ENCODE data around the gene CDH4.

CDH4 gene

GRCh38 chr20:61307686-61308476 is 55.8 kb downstream of the CDH4 start:
- FAIRE-seq, result no peak
- TF ChIP-seq POLR2A (IDR thresholded peaks at IDR 0.05; ENCODE audit: low read depth, low read length), result no peak
- no peak for DNase-seq (ENCODE audit: insufficient read length, low spot score)

- no peak for TF ChIP-seq POLR2A (IDR thresholded peaks at IDR 0.05; ENCODE audit: low read depth, low read length)
- FAIRE-seq, result no peak
These were observed 56.4 kb downstream of the CDH4 start for GRCh38 chr20:61308477-61308774.

GRCh38 chr20:61310954-61311353 is 58.9 kb downstream of the CDH4 start:
- FAIRE-seq, result no peak
- DNase-seq (ENCODE audit: insufficient read length, low spot score), result no peak
- TF ChIP-seq POLR2A (IDR thresholded peaks at IDR 0.05; ENCODE audit: low read depth, low read length), result no peak

More at GRCh38 chr20:61308477-61308774, 56.4 kb downstream of the CDH4 start:
- DNase-seq (ENCODE audit: insufficient read length, low spot score), result no peak

- TF ChIP-seq POLR2A (IDR thresholded peaks at IDR 0.05; ENCODE audit: low read depth, low read length), result no peak
- DNase-seq (ENCODE audit: insufficient read length, low spot score) (no peak), FAIRE-seq (no peak)
These were observed 59.8 kb downstream of the CDH4 start for GRCh38 chr20:61311656-61312387.

GRCh38 chr20:61312925-61313324 is 60.9 kb downstream of the CDH4 start:
- DNase-seq (ENCODE audit: insufficient read length, low spot score), result no peak
- TF ChIP-seq POLR2A (IDR thresholded peaks at IDR 0.05; ENCODE audit: low read depth, low read length), result no peak
- no peak for FAIRE-seq

GRCh38 chr20:61313396-61313795 is 61.3 kb downstream of the CDH4 start:
- no peak for TF ChIP-seq POLR2A (IDR thresholded peaks at IDR 0.05; ENCODE audit: low read depth, low read length)
- DNase-seq (ENCODE audit: insufficient read length, low spot score) (no peak), FAIRE-seq (no peak)

GRCh38 chr20:61314326-61315010 is 62.4 kb downstream of the CDH4 start:
- FAIRE-seq, result no peak
- no peak for DNase-seq (ENCODE audit: insufficient read length, low spot score)
- TF ChIP-seq POLR2A (IDR thresholded peaks at IDR 0.05; ENCODE audit: low read depth, low read length), result no peak

GRCh38 chr20:61315319-61315718 is 63.3 kb downstream of the CDH4 start:
- FAIRE-seq (no peak), DNase-seq (ENCODE audit: insufficient read length, low spot score) (no peak)
- no peak for TF ChIP-seq POLR2A (IDR thresholded peaks at IDR 0.05; ENCODE audit: low read depth, low read length)

GRCh38 chr20:61316346-61316745 is 64.3 kb downstream of the CDH4 start:
- TF ChIP-seq POLR2A (IDR thresholded peaks at IDR 0.05; ENCODE audit: low read depth, low read length), result no peak
- FAIRE-seq (no peak), DNase-seq (ENCODE audit: insufficient read length, low spot score) (no peak)

GRCh38 chr20:61317966-61318530 is 66.0 kb downstream of the CDH4 start:
- no peak for DNase-seq (ENCODE audit: insufficient read length, low spot score)
- no peak for FAIRE-seq
- no peak for TF ChIP-seq POLR2A (IDR thresholded peaks at IDR 0.05; ENCODE audit: low read depth, low read length)

- no peak for FAIRE-seq
- no peak for DNase-seq (ENCODE audit: insufficient read length, low spot score)
- no peak for TF ChIP-seq POLR2A (IDR thresholded peaks at IDR 0.05; ENCODE audit: low read depth, low read length)
These were observed 68.8 kb downstream of the CDH4 start for GRCh38 chr20:61320691-61321425.

GRCh38 chr20:61321481-61321880 is 69.4 kb downstream of the CDH4 start:
- DNase-seq (ENCODE audit: insufficient read length, low spot score), result no peak
- TF ChIP-seq POLR2A (IDR thresholded peaks at IDR 0.05; ENCODE audit: low read depth, low read length), result no peak
- FAIRE-seq, result no peak

- DNase-seq (ENCODE audit: insufficient read length, low spot score) (no peak), FAIRE-seq (no peak)
- no peak for TF ChIP-seq POLR2A (IDR thresholded peaks at IDR 0.05; ENCODE audit: low read depth, low read length)
These were observed 70.2 kb downstream of the CDH4 start for GRCh38 chr20:61322151-61322865.

All from H54 (cell line).